ENCODE measurements around the gene NOCT. TPM values are rescaled to one million over a fixed set of nuclear protein-coding genes. Genes with fewer than 3 reads are reported as not detected.
"Not testable (repeated sequence)": the region's sequence is repeated elsewhere in the genome, so short reads cannot be mapped to it uniquely, and the experiment has no call there.

NOCT gene
- total RNA-seq, 6 experiments from 2014 or later = 16.7 to 23.5 (median 18.3) TPM

DNA sequence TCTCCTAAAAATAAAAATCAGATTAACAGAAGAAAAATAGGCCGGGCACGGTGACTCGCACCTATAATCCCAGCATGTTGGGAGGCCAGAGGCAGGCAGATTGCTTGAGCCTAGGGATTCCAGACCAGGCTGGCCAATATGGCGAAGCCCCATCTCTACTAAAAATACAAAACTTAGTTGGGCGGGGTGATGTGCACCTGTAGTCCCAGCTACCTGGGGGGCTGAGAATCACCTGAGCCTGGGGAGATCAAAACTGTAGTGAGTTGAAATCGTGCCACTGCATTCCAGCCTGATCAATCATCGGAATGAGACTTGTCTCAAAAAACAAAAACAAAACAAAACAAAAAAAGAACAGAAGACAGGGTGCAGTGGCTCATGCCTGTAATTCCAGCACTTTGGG lies 32.8 kb upstream of the NOCT start:
- TF ChIP-seq, protein P1, sequence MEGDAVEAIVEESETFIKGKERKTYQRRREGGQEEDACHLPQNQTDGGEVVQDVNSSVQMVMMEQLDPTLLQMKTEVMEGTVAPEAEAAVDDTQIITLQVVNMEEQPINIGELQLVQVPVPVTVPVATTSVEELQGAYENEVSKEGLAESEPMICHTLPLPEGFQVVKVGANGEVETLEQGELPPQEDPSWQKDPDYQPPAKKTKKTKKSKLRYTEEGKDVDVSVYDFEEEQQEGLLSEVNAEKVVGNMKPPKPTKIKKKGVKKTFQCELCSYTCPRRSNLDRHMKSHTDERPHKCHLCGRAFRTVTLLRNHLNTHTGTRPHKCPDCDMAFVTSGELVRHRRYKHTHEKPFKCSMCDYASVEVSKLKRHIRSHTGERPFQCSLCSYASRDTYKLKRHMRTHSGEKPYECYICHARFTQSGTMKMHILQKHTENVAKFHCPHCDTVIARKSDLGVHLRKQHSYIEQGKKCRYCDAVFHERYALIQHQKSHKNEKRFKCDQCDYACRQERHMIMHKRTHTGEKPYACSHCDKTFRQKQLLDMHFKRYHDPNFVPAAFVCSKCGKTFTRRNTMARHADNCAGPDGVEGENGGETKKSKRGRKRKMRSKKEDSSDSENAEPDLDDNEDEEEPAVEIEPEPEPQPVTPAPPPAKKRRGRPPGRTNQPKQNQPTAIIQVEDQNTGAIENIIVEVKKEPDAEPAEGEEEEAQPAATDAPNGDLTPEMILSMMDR (IDR thresholded peaks at IDR 0.05) = no peak
- no peak for DNase-seq
- H3K27ac Mint-ChIP-seq = no peak overlapping the region
- no peaks in the 10 kb centered on the region for H3K9me3 Mint-ChIP-seq
- no peak overlapping the region for H3K4me3 Mint-ChIP-seq
- peaks cover 7% of the 10 kb centered on the region for H3K4me1 Mint-ChIP-seq (ENCODE audit: low read depth)
- no peaks in the 10 kb centered on the region for H3K36me3 Mint-ChIP-seq (ENCODE audit: low read depth)
- H3K27me3 Mint-ChIP-seq (ENCODE audit: insufficient read depth) = peaks cover 5% of the 10 kb centered on the region

DNA sequence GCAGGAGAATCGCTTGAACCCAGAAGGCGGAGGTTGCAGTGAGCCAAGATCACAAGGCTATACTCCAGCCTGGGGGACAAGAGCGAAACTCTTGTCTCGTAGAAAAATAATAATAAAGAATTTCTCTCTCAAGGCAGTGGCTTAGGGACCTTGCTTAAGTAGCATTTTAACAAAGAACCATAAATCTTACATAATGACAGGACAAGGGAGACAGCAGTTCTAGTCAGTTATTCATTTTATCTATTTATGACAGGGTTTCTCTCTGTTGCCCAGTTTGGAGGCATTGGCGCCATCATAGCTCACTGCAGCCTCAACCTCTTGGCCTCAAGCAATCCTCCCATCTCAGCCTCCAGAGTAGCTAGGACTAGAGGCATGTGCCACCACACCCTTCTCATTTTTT lies 31.9 kb upstream of the NOCT start:
- no peaks in the 10 kb centered on the region for H3K36me3 Mint-ChIP-seq (ENCODE audit: low read depth)
- no peaks in the 10 kb centered on the region for H3K9me3 Mint-ChIP-seq
- no peak for DNase-seq
- TF ChIP-seq, protein P1 (IDR thresholded peaks at IDR 0.05) = no peak
- no peak overlapping the region for H3K27ac Mint-ChIP-seq
- peaks cover 7% of the 10 kb centered on the region for H3K4me1 Mint-ChIP-seq (ENCODE audit: low read depth)
- H3K4me3 Mint-ChIP-seq = no peak overlapping the region
- peaks cover under 1% of the 10 kb centered on the region for H3K27me3 Mint-ChIP-seq (ENCODE audit: insufficient read depth)

DNA sequence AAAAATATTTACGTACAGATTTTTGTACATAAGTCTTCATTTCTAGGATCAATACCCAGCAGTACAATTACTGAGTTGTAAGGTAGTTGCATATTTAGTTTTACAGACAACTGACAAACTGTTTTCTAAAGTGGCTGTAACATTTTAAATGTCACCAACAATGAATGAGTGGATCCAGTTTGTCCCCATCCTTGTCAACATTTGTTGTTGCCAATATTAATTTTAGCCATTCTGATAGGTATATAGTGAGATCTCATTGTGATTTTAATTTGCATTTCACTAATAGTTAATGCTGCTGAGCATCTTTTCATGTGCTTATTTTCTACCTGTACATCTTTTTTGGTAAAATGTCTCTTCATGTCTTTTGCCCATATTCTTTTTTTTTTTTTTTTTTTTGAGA lies 30.9 kb upstream of the NOCT start:
- Mint-ChIP-seq H3K9me3 (no peaks in the 10 kb centered on the region), H3K36me3 (ENCODE audit: low read depth) (no peaks in the 10 kb centered on the region), H3K27me3 (ENCODE audit: insufficient read depth) (peaks cover 6% of the 10 kb centered on the region; the same call in 1 of the 2 replicates), H3K27ac (no peak overlapping the region), H3K4me3 (no peak overlapping the region), H3K4me1 (ENCODE audit: low read depth) (peaks cover 7% of the 10 kb centered on the region; the same call in 1 of the 2 replicates)
- DNase-seq = no peak
- TF ChIP-seq, protein P1 (IDR thresholded peaks at IDR 0.05) = no peak

DNA sequence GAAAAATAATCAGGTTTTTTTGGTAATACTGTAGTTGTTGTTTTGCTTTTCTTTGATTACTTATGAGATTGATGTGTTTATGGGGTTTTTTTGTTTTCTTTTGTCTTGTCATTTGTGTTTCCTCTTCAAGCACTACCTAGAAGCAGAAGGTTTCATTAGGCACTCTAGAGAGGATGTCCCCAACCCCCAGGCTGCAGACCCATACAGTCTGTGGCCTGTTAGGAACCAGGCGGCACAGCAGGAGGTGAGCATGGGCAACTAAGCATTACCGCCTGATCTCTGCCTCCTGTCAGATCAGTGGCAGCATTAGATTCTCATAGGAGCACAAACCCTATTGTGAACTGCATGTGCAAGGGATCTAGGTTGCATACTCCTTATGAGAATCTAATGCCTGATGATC lies 22.9 kb upstream of the NOCT start:
- Mint-ChIP-seq H3K27ac (no peak overlapping the region), H3K4me3 (no peak overlapping the region), H3K9me3 (no peaks in the 10 kb centered on the region), H3K36me3 (ENCODE audit: low read depth) (no peaks in the 10 kb centered on the region), H3K27me3 (ENCODE audit: insufficient read depth) (peaks cover 12% of the 10 kb centered on the region), H3K4me1 (ENCODE audit: low read depth) (no peaks in the 10 kb centered on the region)
- DNase-seq = no peak
- TF ChIP-seq, protein P1 (IDR thresholded peaks at IDR 0.05) = no peak

DNA sequence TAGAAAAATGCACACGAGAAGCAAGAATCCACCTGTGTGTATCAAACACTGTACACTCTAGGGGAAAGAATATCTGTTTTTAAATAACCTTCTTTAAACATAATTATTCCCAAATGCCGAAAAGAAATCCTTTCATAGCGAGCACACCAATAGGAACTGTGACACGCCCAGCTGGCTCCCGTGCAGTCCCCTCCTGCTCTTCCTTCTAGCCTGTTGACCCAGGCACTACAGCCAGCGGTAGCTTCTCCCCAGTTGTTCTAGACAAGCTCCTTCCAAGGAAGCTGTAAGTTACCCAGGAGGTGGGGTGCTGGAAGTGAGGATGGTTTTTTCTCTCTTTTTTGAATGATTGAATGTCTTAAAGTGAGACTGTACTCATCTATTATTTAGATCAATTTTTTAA lies 19.5 kb upstream of the NOCT start:
- H3K4me3 Mint-ChIP-seq = no peak overlapping the region
- H3K27me3 Mint-ChIP-seq (ENCODE audit: insufficient read depth) = peaks cover 4% of the 10 kb centered on the region; the same call in 1 of the 2 replicates
- TF ChIP-seq, protein P1 (IDR thresholded peaks at IDR 0.05) = no peak
- H3K9me3 Mint-ChIP-seq = no peaks in the 10 kb centered on the region
- H3K36me3 Mint-ChIP-seq (ENCODE audit: low read depth) = no peaks in the 10 kb centered on the region
- no peak overlapping the region for H3K27ac Mint-ChIP-seq
- H3K4me1 Mint-ChIP-seq (ENCODE audit: low read depth) = no peaks in the 10 kb centered on the region
- no peak for DNase-seq

DNA sequence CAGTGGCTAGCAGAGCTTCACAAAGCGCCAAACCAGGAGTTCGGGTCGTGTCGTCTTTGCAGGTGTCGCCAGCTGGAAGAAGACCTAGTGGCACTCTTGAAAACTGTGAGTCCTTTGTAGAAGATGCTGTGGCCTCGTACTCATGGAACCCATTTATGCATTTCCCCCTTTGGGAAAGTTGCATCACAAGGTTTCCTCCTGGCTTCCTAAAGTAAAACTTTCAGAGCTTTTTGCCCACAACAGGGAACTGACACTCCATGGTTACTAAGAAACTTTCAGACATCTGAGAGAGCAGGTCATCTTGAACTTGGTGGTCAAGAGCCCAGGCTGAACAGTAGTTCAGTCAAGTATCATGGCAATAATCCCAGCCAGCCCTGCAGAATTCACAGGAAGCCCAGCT lies 15.9 kb upstream of the NOCT start:
- H3K27ac Mint-ChIP-seq = no peak overlapping the region
- H3K4me1 Mint-ChIP-seq (ENCODE audit: low read depth) = no peaks in the 10 kb centered on the region
- no peak overlapping the region for H3K4me3 Mint-ChIP-seq
- no peaks in the 10 kb centered on the region for H3K9me3 Mint-ChIP-seq
- no peak for DNase-seq
- H3K27me3 Mint-ChIP-seq (ENCODE audit: insufficient read depth) = peaks cover 3% of the 10 kb centered on the region
- TF ChIP-seq, protein P1 (IDR thresholded peaks at IDR 0.05) = no peak
- H3K36me3 Mint-ChIP-seq (ENCODE audit: low read depth) = no peaks in the 10 kb centered on the region

DNA sequence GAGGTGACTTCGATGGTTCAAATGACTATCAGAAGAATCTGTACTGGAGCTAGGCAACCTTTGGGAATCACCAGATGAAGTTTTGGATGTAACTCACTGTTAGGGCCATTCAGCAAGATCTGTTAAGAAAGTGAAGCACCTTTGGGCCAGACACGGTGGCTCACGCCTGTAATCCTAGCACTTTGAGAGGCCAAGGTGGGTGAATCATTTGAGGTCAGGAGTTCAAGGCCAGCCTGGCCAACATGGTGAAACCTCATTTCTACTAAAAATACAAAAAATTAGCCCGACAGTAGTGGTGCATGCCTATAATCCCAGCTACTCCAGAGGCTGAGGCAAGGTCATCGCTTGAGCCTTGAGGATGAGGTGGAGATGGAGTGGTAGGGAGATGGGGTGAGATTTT lies 15.4 kb upstream of the NOCT start:
- not testable (repeated sequence) for H3K36me3 Mint-ChIP-seq (ENCODE audit: low read depth); H3K27ac Mint-ChIP-seq; H3K4me1 Mint-ChIP-seq (ENCODE audit: low read depth); H3K9me3 Mint-ChIP-seq; H3K27me3 Mint-ChIP-seq (ENCODE audit: insufficient read depth); DNase-seq; H3K4me3 Mint-ChIP-seq

DNA sequence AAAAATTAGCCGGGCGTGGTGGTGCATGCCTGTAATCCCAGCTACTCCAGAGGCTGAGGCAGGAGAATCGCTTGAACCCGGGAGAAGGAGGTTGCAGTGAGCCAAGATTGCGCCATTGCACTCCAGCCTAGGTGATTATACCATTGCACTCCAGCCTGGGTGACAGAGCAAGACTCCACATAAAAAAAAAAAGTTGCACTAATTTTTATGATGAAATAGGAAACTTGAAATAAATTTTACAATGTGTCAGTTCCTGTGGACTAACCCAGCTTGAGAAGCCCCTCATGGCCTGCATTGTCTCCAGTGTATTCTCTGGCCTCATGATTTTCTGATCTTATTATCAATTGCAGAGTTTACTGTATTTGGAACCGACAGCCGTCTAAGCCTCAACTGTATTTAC lies 14.2 kb upstream of the NOCT start:
- H3K27me3 Mint-ChIP-seq (ENCODE audit: insufficient read depth); DNase-seq; H3K27ac Mint-ChIP-seq; H3K4me3 Mint-ChIP-seq; H3K4me1 Mint-ChIP-seq (ENCODE audit: low read depth); H3K9me3 Mint-ChIP-seq; H3K36me3 Mint-ChIP-seq (ENCODE audit: low read depth): not testable (repeated sequence)

DNA sequence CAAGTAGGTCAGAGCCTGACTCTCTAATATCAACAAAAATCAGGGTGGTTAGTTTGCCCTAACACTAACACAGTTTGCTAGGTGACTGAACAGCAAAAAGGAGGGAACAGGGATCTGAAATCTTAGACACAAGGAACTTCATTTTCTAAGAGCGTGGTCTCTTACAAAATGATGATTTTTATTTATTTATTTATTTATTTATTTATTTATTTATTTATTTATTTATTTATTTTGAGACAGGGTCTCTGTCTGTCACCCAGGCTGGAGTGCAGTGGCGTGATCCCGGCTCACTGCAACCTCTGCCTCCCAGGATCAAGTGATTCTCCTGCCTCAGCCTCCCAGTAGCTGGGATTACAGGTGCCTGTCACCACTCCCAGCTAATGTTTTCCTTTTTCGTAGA lies 11.9 kb upstream of the NOCT start:
- not testable (repeated sequence) for H3K27me3 Mint-ChIP-seq (ENCODE audit: insufficient read depth); H3K9me3 Mint-ChIP-seq; H3K36me3 Mint-ChIP-seq (ENCODE audit: low read depth); DNase-seq; H3K27ac Mint-ChIP-seq; H3K4me3 Mint-ChIP-seq; H3K4me1 Mint-ChIP-seq (ENCODE audit: low read depth)
